ENCODE data around the gene CDH23. TPM values are rescaled to one million over a fixed set of nuclear protein-coding genes. Genes with fewer than 3 reads are reported as not detected.
A peak's percentile ranks its signal among the peaks of the same experiment; 100 is the strongest.

Gene CDH23
- total and polyA plus RNA-seq, 10 of the 15 experiments (the other 5 are each of a cell fraction or from before 2014, with no cell fraction given): 0.09 to 0.40 (median 0.15) TPM; not detected in 1

- no peak overlapping the region for H3K4me3 ChIP-seq
- intact Hi-C loops (cut with micrococcal nuclease; ENCODE audit: unreplicated experiment): loop anchor here (2.0 to 5.0 kb wide), 4 partner anchors 104 to 390 kb away; partner anchors contain the start of gene SLC29A3
- H3K9me3 ChIP-seq (replicated peaks; ENCODE audit: control insufficient read depth, insufficient read depth, low read length): no peaks in the 10 kb centered on the region
- no peak for FAIRE-seq
- H3K79me2 ChIP-seq (ENCODE audit: control insufficient read depth, insufficient read depth, low read length): no peaks in the 10 kb centered on the region
- WGBS (ENCODE audit: insufficient coverage, insufficient replicate concordance, low lambda C conversion rate, missing lambda C conversion rate): 9% methylated on average over 10 of the region's 10 CpGs
- ChIA-PET POLR2A (no interaction called here), RAD21 (ENCODE audit: unreplicated experiment) (interaction anchor here (0.6 to 3.1 kb wide), 34 partner anchors 10 to 399 kb away, joined by 3 to 32 read pairs (median 4); partner anchors contain the start of genes SLC29A3 and VSIR), SMC1A (ENCODE audit: uncharacterized antibody, unreplicated experiment) (interaction anchor here (0.6 to 4.3 kb wide), 24 partner anchors 10 to 395 kb away, joined by 3 to 51 read pairs (median 4); partner anchors contain the start of genes SLC29A3 and VSIR), CTCF (interaction anchor here (0.6 to 6.3 kb wide), 59 partner anchors 8 to 401 kb away, joined by 3 to 116 read pairs (median 5); partner anchors contain the start of genes C10orf105, SLC29A3 and VSIR)
- ATAC-seq: peak; percentile 88
- peaks cover 8% of the 10 kb centered on the region for H3K4me1 ChIP-seq (ENCODE audit: control insufficient read depth, insufficient read depth, low read length)
- H3K4me2 ChIP-seq (ENCODE audit: control insufficient read depth, insufficient read depth): no peak overlapping the region
- no peak for DNase-seq (ENCODE audit: low read depth, low spot score)
- no peak overlapping the region for H2AFZ ChIP-seq (ENCODE audit: control insufficient read depth, low read depth, low read length)
- in situ Hi-C loops (cut with MboI): loop anchor here (10.0 kb wide), 1 partner anchor 324 kb away; no protein-coding TSS in a partner anchor
- no TSS peak for BruUV-seq (replicated peaks)
- H3K36me3 ChIP-seq (ENCODE audit: control insufficient read depth in 2 of 2, insufficient read depth in 2 of 2, low read length in 1 of 2): no peaks in the 10 kb centered on the region
- no peak overlapping the region for H3K27ac ChIP-seq (ENCODE audit: control insufficient read depth, insufficient read depth)
- no peaks in the 10 kb centered on the region; a peak in 1 of 4 replicates for H3K27me3 ChIP-seq (replicated peaks in 1 of 2; ENCODE audit: control insufficient read depth in 2 of 2, insufficient read depth in 2 of 2, low read length in 1 of 2)
- H4K20me1 ChIP-seq (ENCODE audit: control insufficient read depth, insufficient read depth): no peaks in the 10 kb centered on the region
- H3K9ac ChIP-seq (ENCODE audit: control insufficient read depth, insufficient read depth, low read length): no peak overlapping the region
- TF ChIP-seq RUNX3 (IDR thresholded peaks at IDR 0.05; ENCODE audit: low read length) (peak; percentile 75), EP300 (IDR thresholded peaks at IDR 0.05; ENCODE audit: borderline replicate concordance in 1 of 2, control insufficient read depth in 1 of 2, low read depth in 2 of 2, low read length in 2 of 2) (no peak), ATF7 (IDR thresholded peaks at IDR 0.05; ENCODE audit: low read depth) (no peak), ZBTB11 (CRISPR knock-in tag; IDR thresholded peaks at IDR 0.05) (no peak), FOXK2 (IDR thresholded peaks at IDR 0.05) (no peak), LARP7 (IDR thresholded peaks at IDR 0.05) (peak; percentile 11; the same call in 1 of the 2 replicates), CREM (IDR thresholded peaks at IDR 0.05; ENCODE audit: low read depth) (no peak), SMC3 (IDR thresholded peaks at IDR 0.05; ENCODE audit: borderline replicate concordance, low read length) (peak; percentile 81), IKZF1 (conservative IDR thresholded peaks at IDR 0.05) (peak; percentile 11; the same call in 1 of the 2 replicates), ATF3 (IDR thresholded peaks at IDR 0.05; ENCODE audit: borderline replicate concordance, extremely low read depth, low read depth, low read length) (0 out of 2 replicates have a peak, but pooled peaks have one; percentile 8), CTCF (IDR thresholded peaks at IDR 0.05 in 2 of 3, conservative IDR thresholded peaks at IDR 0.05 in 1 of 3; ENCODE audit: control insufficient read depth in 2 of 3, extremely low read depth in 1 of 3, insufficient read depth in 1 of 3, low read depth in 3 of 3, low read length in 3 of 3) (peak; percentile 82 to 97 (median 93)), SUPT20H (IDR thresholded peaks at IDR 0.05; ENCODE audit: borderline replicate concordance, control insufficient read depth, low read depth, low read length) (no peak), E2F8 (IDR thresholded peaks at IDR 0.05; ENCODE audit: low read depth, partially characterized antibody) (no peak), PAX5 (IDR thresholded peaks at IDR 0.05; ENCODE audit: borderline replicate concordance, low read depth, low read length) (no peak), YY1 (IDR thresholded peaks at IDR 0.05; ENCODE audit: low read depth, low read length) (no peak)
Measured at GRCh38 chr10:71708301-71708703, 311.6 kb downstream of the CDH23 start.

All from GM12878 (cell line).